K562 (cell line): ENCODE measurements around the gene OPCML. TPM values are rescaled to one million over a fixed set of nuclear protein-coding genes. Genes with fewer than 3 reads are reported as not detected.

ENCODE experiments used
- ATAC-seq: fragments of 200-7000 bp; cut with Tn5 transposase; 3 replicates; pipeline ENCODE4 v1.9.1; 2020; ENCODE audit warnings: moderate library complexity
- BruUV-seq: library from RNA; stranded (reverse); fragments of 400-500 nt; replicated peaks from 2 replicates; lab custom pipeline; 2021; lab: Mats Ljungman, UMichigan
- CTCF ChIA-PET: fragments of 300-600 bp; formaldehyde crosslinking; extraction: SDS; loops from one replicate; lab custom pipeline; 2021; ENCODE audit warnings: low intra/inter-chr PET ratio; lab: Yijun Ruan, JAX
- POLR2A ChIA-PET: fragments of 300-600, 350-650 bp; sonication (Branson Sonifier 250); formaldehyde crosslinking; extraction: SDS; loops from one replicate; lab custom pipeline; 2021; ENCODE audit warnings: antibody characterized with exemption, inconsistent platforms; lab: Yijun Ruan, JAX
- DNase-seq, 4 experiments: peaks; one replicate each; pipeline versions ENCODE4 v3.0.0 to v3.0.0-alpha.2; 2011 to 2018; ENCODE audit warnings: low spot score in 3 of 4, mixed read lengths in 3 of 4; ENCODE audit errors: extremely low read depth in 1 of 4
- FAIRE-seq: peaks from 2 replicates; lab custom pipeline; 2011; peaks lifted over from hg19 to GRCh38; lab: Jason Lieb, UNC
- H2AFZ ChIP-seq: 2 replicates; pipeline ENCODE4 v1.6.0; 2011; ENCODE audit warnings: low read depth, low read length, control low read depth, inconsistent platforms
- H3K27ac ChIP-seq: fragments of 200-600 bp; 3 replicates; pipeline ENCODE4 v1.8.0; 2011; ENCODE audit warnings: low read depth, mild to moderate bottlenecking, control low read depth, inconsistent platforms, low read length, moderate library complexity, mixed read lengths; ENCODE audit errors: extremely low read depth
- H3K27me3 ChIP-seq, 2 experiments: fragments of 300-600 bp in 1 of 2; 2 replicates in 1 of 2; 3 replicates in 1 of 2; pipeline versions ENCODE4 v1.6.0 to v1.8.0; 2011; ENCODE audit warnings: inconsistent platforms in 2 of 2, low read length in 2 of 2, mild to moderate bottlenecking in 1 of 2, mixed read lengths in 1 of 2, moderate library complexity in 1 of 2; ENCODE audit not compliant: control insufficient read depth in 2 of 2, insufficient read depth in 2 of 2
- H3K36me3 ChIP-seq: fragments of 300-600 bp; 3 replicates; pipeline ENCODE4 v1.8.0; 2011; ENCODE audit warnings: mild to moderate bottlenecking, low read length, inconsistent platforms; ENCODE audit not compliant: control insufficient read depth, insufficient read depth
- H3K4me1 ChIP-seq, 2 experiments: fragments of 200-600 bp in 1 of 2; replicated peaks in 1 of 2; 2 replicates in 1 of 2; 3 replicates in 1 of 2; pipeline versions ENCODE4 v1.5.1 to v1.8.0; 2011; ENCODE audit warnings: inconsistent platforms in 2 of 2, low read length in 2 of 2, mild to moderate bottlenecking in 1 of 2, mixed read lengths in 1 of 2, moderate library complexity in 1 of 2; ENCODE audit not compliant: control insufficient read depth in 2 of 2, insufficient read depth in 2 of 2
- H3K4me2 ChIP-seq: 2 replicates; pipeline ENCODE4 v1.6.1; 2011; ENCODE audit warnings: low read length, control low read depth, inconsistent platforms, mixed read lengths; ENCODE audit not compliant: insufficient read depth
- H3K4me3 ChIP-seq: fragments of 200-600 bp; sonication (generic), shearing (Covaris generic); 2 replicates; pipeline ENCODE4 v1.5.1; 2016; ENCODE audit warnings: control low read depth, inconsistent platforms
- H3K79me2 ChIP-seq: fragments of 200-600 bp; 3 replicates; pipeline ENCODE4 v1.8.0; 2011; ENCODE audit warnings: low read length, inconsistent platforms; ENCODE audit not compliant: control insufficient read depth, insufficient read depth
- H3K9ac ChIP-seq, 2 experiments: 2 replicates each; pipeline versions ENCODE4 v1.6.0 to v1.6.1; 2011; ENCODE audit warnings: low read depth in 2 of 2, low read length in 2 of 2, control low read depth in 1 of 2, inconsistent platforms in 1 of 2, mild to moderate bottlenecking in 1 of 2, mixed read lengths in 1 of 2; ENCODE audit not compliant: insufficient read depth in 1 of 2
- H3K9me1 ChIP-seq: one replicate; pipeline ENCODE4 v1.6.0; 2011; ENCODE audit warnings: inconsistent platforms, mild to moderate bottlenecking, low read length, moderate library complexity; ENCODE audit not compliant: control insufficient read depth, insufficient read depth
- H3K9me3 ChIP-seq: replicated peaks from 2 replicates; pipeline ENCODE4 v1.5.1; 2011; ENCODE audit warnings: low read depth, low read length, inconsistent platforms; ENCODE audit not compliant: control insufficient read depth, insufficient read depth
- H4K20me1 ChIP-seq: replicated peaks from 2 replicates; pipeline ENCODE4 v1.6.1; 2011; ENCODE audit warnings: low read length, inconsistent platforms, mixed read lengths; ENCODE audit not compliant: control insufficient read depth, insufficient read depth
- CHD1 ChIP-seq: fragments of 200-600 bp; sonication (generic); IDR thresholded peaks from one replicate; pipeline ENCODE4 v1.6.1; 2012; ENCODE audit warnings: mild to moderate bottlenecking, moderate library complexity, low read length, inconsistent platforms
- ELK3 ChIP-seq: fragments of 450-650 bp; formaldehyde crosslinking; IDR thresholded peaks from 2 replicates; pipeline ENCODE4 v1.4.0; 2020; ENCODE audit warnings: mild to moderate bottlenecking
- FOXO4 ChIP-seq: fragments of 450-650 bp; formaldehyde crosslinking; IDR thresholded peaks from 2 replicates; pipeline ENCODE4 v1.4.0; 2020; ENCODE audit warnings: mild to moderate bottlenecking, moderate library complexity
- HES1 ChIP-seq: fragments of 450-650 bp; IDR thresholded peaks from 2 replicates; pipeline ENCODE4 v1.6.1; 2016; ENCODE audit warnings: low read depth, mild to moderate bottlenecking, moderate library complexity
- KLF16 ChIP-seq: IDR thresholded peaks from 2 replicates; pipeline ENCODE4 v1.6.1; 2016; ENCODE audit warnings: antibody characterized with exemption
- MXD1 ChIP-seq: fragments of 250-450 bp; sonication (Bioruptor Pico); IDR thresholded peaks from 2 replicates; pipeline ENCODE4 v1.8.0; 2021; ENCODE audit warnings: borderline replicate concordance, mild to moderate bottlenecking, moderate library complexity; ENCODE audit not compliant: poor library complexity, severe bottlenecking
- NKRF ChIP-seq: fragments of 450-650 bp; IDR thresholded peaks from 2 replicates; pipeline ENCODE4 v1.6.1; 2016; ENCODE audit warnings: borderline replicate concordance
- RBBP5 ChIP-seq: fragments of 200-600 bp; sonication (generic); IDR thresholded peaks from 2 replicates; pipeline ENCODE4 v1.6.1; 2012; ENCODE audit warnings: borderline replicate concordance, mild to moderate bottlenecking, low read length, control low read depth, inconsistent platforms; ENCODE audit not compliant: insufficient read depth, poor library complexity, severe bottlenecking
- SIN3B ChIP-seq: fragments of 450-650 bp; IDR thresholded peaks from 2 replicates; pipeline ENCODE4 v1.6.1; 2017; ENCODE audit warnings: low read depth, mild to moderate bottlenecking, moderate library complexity
- YBX1 ChIP-seq: fragments of 450-650 bp; IDR thresholded peaks from 2 replicates; pipeline ENCODE4 v1.7.1; 2016; ENCODE audit warnings: mild to moderate bottlenecking
- ZNF316 ChIP-seq: fragments of 450-650 bp; IDR thresholded peaks from 2 replicates; pipeline ENCODE4 v1.6.1; 2016
- ZNF707 ChIP-seq: fragments of 250-450 bp; sonication (Bioruptor Pico); conservative IDR thresholded peaks from 2 replicates; pipeline ENCODE4 v1.8.0; 2022; ENCODE audit warnings: inconsistent platforms, mild to moderate bottlenecking, moderate library complexity
- ZSCAN32 ChIP-seq: fragments of 450-650 bp; formaldehyde crosslinking; IDR thresholded peaks from 2 replicates; pipeline ENCODE4 v1.4.0; 2020; ENCODE audit warnings: mild to moderate bottlenecking, moderate library complexity
- WGBS: fragments of 100-300 bp; shearing (Covaris generic); methylation state at CpG from one replicate; pipeline ENCODE4 v1.1.6; 2016; ENCODE audit warnings: low coverage, mixed read lengths; ENCODE audit not compliant: insufficient coverage; ENCODE audit errors: missing lambda C conversion rate; 5-methylcytosine and 5-hydroxymethylcytosine counted together
- in situ Hi-C: fragments of 300-500 bp; cut with MboI; formaldehyde crosslinking; loops from 4 replicates; pipeline ENCODE4 v1.15.0; 2018; ENCODE audit warnings: inconsistent platforms, mixed read lengths
- intact Hi-C: fragments of 100-400 bp; cut with micrococcal nuclease; formaldehyde crosslinking; loops from 2 replicates; pipeline ENCODE4 v1.14.2; 2022
- polyA plus RNA-seq, 8 experiments: library from polyadenylated mRNA; depleted of rRNA in 4 of 8; stranded (reverse) in 5 of 8; unstranded in 3 of 8; fragments of >200 nt; fragmentation: Nextera tagmentation in 2 of 8; fragmentation: Illumina TruSeq in 1 of 8; extraction: Ambion mirVana in 2 of 8; extraction: Trizol in 1 of 8; gene quantifications; 2 replicates each; pipeline versions ENCODE4 v1.2.1 to v1.2.3, GENCODE V29; 2011 to 2014; ENCODE audit warnings: inconsistent platforms in 1 of 8, missing spikeins in 1 of 8
- total RNA-seq, 7 experiments: library from RNA; depleted of rRNA in 6 of 7; stranded (reverse); fragments of >200 nt in 6 of 7; fragmentation: Illumina TruSeq in 2 of 7; extraction: Trizol in 2 of 7; gene quantifications; 2 replicates each; pipeline versions ENCODE4 v1.2.1 to v1.2.3, GENCODE V29; 2011 to 2021; ENCODE audit warnings: low replicate concordance in 1 of 7

OPCML gene
- total and polyA plus RNA-seq, 9 of the 15 experiments (the other 6 are each of a cell fraction or from before 2014, with no cell fraction given) = not detected

GRCh38 chr11:133501643-133502539 lies 30.4 kb downstream of the OPCML start (continued):
- TF ChIP-seq RBBP5 = no peak
- no peak for TF ChIP-seq HES1
- no peak for TF ChIP-seq MXD1 (CRISPR knock-in tag)

GRCh38 chr11:133500936-133501335 lies 31.4 kb downstream of the OPCML start:
- intact Hi-C loops (no loop called here), in situ Hi-C loops (no loop called here)
- POLR2A ChIA-PET = no interaction called here
- Histone ChIP-seq H3K9me1 (no peaks in the 10 kb centered on the region), H3K27ac (no peak overlapping the region), H3K4me3 (no peak overlapping the region), H3K4me2 (no peak overlapping the region), H2AFZ (no peak overlapping the region), H3K4me1 (no peaks in the 10 kb centered on the region), H4K20me1 (no peaks in the 10 kb centered on the region), H3K9ac (no peak overlapping the region), H3K27me3 (no peaks in the 10 kb centered on the region), H3K9me3 (no peaks in the 10 kb centered on the region), H3K79me2 (no peaks in the 10 kb centered on the region), H3K36me3 (no peaks in the 10 kb centered on the region)
- no peak for DNase-seq
- ATAC-seq = no peak
- BruUV-seq = no TSS peak
- CTCF ChIA-PET = no interaction called here
- FAIRE-seq = no peak
- 2% methylated on average over 10 of the region's 11 CpGs for WGBS
- TF ChIP-seq RBBP5 = no peak
- TF ChIP-seq NKRF = no peak
- TF ChIP-seq ZNF316 = no peak
- TF ChIP-seq CHD1 = no peak
- no peak for TF ChIP-seq ZNF707 (CRISPR knock-in tag)
- TF ChIP-seq KLF16 = no peak
- no peak for TF ChIP-seq ZSCAN32 (CRISPR knock-in tag)
- no peak for TF ChIP-seq SIN3B
- TF ChIP-seq FOXO4 (CRISPR knock-in tag) = no peak
- TF ChIP-seq YBX1 = no peak
- TF ChIP-seq ELK3 (CRISPR knock-in tag) = no peak
